Heart left ventricle (tissue), 13 donors: Measurements from ENCODE around the gene VDAC1.
A peak's percentile ranks its signal among the peaks of the same experiment; 100 is the strongest.

Source experiments
- POLR2A ChIP-seq, 2 donors: fragments of 450-650 bp; IDR thresholded peaks; one replicate each; pipeline ENCODE4 v1.6.1; 2017; ENCODE audit warnings: antibody characterized with exemption in 2 of 2, mild to moderate bottlenecking in 2 of 2, moderate library complexity in 2 of 2
- TF ChIP-seq, protein P1 (sequence below), 12 donors: fragments of 200-600 bp; sonication (generic) in 4 of 12; IDR thresholded peaks; one replicate each; pipeline versions ENCODE4 v1.5.0 to v1.8.0; 2018 to 2022; ENCODE audit warnings: antibody characterized with exemption in 12 of 12, mild to moderate bottlenecking in 5 of 12
- donor health status: ischemic (EF 13 %, LVEDD 7.1; RV severe dilation, severe dysfunction).
- donor health status: DM: no; HTN: yes; CAD: no.
- donor health status: DM: no; HTN: no; CAD: no.
- donor health status: ischemic (EF 25% LVEDD 6.9; RV normal size, moderate dysfunction).
- donor health status: ischemic (EF 25% LVEDD 5.7; RV mildly dilated, moderate dysfunction).
- donor health status: ischemic (EF 35%, LVEDD 5.7; RV mildly dilated, moderate dysfunction).
- donor health status: nonischemic (EF 11% LVEDD 7.7; RV severe dilation, severe dysfunction).
- donor health status: DM: yes; HTN: yes; CAD: no.
- donor health status: PGD.
- donor health status: ischemic (EF 29% LVEDD 5.4; RV normal size, mild dysfunction).
- donor health status: nonischemic (EF 23%, LVEDD 6.1; RV moderate dilation, normal function).

DNA sequence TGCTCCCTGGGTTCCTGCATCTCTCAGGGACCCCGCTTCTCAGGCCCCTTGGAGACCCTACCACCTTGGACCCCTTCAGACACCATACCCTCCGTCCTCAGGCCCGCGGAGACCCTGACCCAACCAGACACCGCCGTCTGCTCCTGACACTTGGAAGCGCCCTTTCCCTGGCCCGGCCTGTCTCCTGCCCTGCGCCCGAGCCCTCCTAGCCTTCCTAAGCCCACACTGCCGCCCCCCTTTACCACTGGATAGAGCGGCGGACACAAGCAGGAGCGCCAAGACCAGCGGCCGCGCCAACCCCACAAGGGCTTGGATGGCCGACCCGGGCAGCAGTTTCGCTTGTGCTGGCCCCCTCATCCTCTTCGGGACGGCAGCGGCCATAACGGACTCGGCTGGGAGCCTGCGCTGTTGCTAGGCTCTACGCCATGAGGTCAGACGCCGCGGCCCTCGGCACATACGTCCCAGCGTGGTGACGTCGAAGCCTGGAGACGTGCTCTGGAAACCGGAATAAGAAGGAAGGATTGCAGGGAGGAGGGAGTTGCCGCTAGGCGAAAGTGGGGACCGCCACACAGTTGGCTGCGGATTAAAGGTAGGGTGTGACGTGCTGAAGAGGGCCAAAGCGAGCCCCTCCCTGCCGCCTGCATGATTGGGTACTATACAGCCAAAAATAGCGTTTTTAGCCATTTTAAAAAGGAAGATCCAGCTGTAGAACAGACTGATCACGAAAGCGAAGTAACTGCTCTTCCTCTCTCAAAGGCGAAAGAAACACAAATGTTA, 36.4 kb downstream of the VDAC1 start, which contains the start of gene C5orf15:
- TF ChIP-seq, protein P1, sequence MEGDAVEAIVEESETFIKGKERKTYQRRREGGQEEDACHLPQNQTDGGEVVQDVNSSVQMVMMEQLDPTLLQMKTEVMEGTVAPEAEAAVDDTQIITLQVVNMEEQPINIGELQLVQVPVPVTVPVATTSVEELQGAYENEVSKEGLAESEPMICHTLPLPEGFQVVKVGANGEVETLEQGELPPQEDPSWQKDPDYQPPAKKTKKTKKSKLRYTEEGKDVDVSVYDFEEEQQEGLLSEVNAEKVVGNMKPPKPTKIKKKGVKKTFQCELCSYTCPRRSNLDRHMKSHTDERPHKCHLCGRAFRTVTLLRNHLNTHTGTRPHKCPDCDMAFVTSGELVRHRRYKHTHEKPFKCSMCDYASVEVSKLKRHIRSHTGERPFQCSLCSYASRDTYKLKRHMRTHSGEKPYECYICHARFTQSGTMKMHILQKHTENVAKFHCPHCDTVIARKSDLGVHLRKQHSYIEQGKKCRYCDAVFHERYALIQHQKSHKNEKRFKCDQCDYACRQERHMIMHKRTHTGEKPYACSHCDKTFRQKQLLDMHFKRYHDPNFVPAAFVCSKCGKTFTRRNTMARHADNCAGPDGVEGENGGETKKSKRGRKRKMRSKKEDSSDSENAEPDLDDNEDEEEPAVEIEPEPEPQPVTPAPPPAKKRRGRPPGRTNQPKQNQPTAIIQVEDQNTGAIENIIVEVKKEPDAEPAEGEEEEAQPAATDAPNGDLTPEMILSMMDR (IDR thresholded peaks at IDR 0.05): peak in 8 of 12 donors; percentile 10 to 37 (median 24)
- peak; percentile 73 to 93 for TF ChIP-seq POLR2A (IDR thresholded peaks at IDR 0.05)
